Measurements from ENCODE around the gene POLR1D.

- TF ChIP-seq CTCF (IDR thresholded peaks at IDR 0.05): no peak
- no peak for TF ChIP-seq POLR2A (IDR thresholded peaks at IDR 0.05)
Measured at GRCh38 chr13:27654059-27654458, 32.4 kb downstream of the POLR1D start.

All from esophagus squamous epithelium (tissue), 4 donors.